22Rv1 (cell line): ENCODE data around the gene SLC4A9.

ENCODE experiments used
- CTCF ChIP-seq: fragments of 450-650 bp; IDR thresholded peaks from 2 replicates; pipeline ENCODE4 v1.5.1; 2017; ENCODE audit warnings: mild to moderate bottlenecking
- ZFX ChIP-seq: fragments of 450-650 bp; IDR thresholded peaks from 2 replicates; pipeline ENCODE4 v1.6.1; 2017; ENCODE audit warnings: antibody characterized with exemption, borderline replicate concordance

DNA sequence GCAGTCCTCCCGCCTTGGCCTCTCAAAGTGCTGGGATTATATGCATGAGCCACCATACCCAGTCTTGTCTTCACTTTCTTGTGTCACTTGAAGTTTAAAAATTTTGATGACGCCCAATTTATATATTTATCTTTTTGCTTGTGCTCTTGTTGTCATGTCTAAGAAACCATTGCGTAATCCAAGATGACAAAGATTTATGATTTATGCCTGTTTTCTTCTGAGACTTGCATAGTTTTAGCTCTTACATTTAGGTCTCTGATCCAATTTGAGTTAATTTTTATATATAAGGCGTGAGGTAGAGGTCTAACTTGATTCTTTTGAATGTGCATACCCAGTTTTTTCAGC is 60.2 kb downstream of the SLC4A9 start:
- no peak for TF ChIP-seq CTCF
- TF ChIP-seq ZFX, result no peak
